HG02885 (cell line): ENCODE results near the gene RSPH4A.
"Not testable (repeated sequence)": the region's sequence is repeated elsewhere in the genome, so short reads cannot be mapped to it uniquely, and the experiment has no call there.

Experiments
- ATAC-seq: cut with Tn5 transposase; IDR thresholded peaks from one replicate; pipeline ENCODE4 v1.9.1; 2021; ENCODE audit warnings: mild to moderate bottlenecking; ENCODE audit not compliant: unreplicated experiment, poor library complexity

The RSPH4A gene

GRCh38 chr6:116624036-116624805 is 7.9 kb downstream of the RSPH4A start:
- no peak for ATAC-seq

GRCh38 chr6:116625872-116626271 is 9.6 kb downstream of the RSPH4A start:
- no peak for ATAC-seq

- ATAC-seq = no peak
Observed at GRCh38 chr6:116629563-116629981, 13.3 kb downstream of the RSPH4A start.

DNA sequence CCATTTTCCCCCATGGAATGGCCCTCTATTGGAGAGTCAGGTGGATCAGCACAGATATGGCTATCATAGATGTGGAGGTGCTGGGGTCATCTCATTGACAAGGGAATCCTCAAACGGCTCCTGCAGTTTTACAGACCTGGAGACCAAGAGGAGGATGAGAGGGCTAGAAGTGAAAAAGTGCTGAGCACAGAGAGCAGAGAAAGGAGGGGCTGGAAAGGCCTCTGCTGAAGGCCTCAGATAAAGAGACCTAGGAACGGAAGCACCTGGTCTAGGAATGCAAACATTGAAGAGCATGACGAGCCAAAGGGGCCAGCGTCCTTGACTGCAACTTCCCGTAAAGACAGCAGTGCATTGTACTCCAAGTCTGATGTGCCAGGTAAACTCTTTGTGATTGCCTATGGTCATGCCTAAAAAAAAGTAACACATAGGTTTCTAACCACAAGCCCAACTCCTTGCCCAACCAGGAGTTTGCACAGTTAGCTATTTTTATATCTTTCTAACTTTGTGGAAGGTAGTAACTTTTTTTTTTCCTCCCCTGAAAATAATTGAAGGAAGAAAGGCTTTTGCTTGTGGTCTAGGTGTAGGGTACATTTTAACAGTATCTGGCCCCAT is 15.2 kb downstream of the RSPH4A start:
- ATAC-seq = no peak

DNA sequence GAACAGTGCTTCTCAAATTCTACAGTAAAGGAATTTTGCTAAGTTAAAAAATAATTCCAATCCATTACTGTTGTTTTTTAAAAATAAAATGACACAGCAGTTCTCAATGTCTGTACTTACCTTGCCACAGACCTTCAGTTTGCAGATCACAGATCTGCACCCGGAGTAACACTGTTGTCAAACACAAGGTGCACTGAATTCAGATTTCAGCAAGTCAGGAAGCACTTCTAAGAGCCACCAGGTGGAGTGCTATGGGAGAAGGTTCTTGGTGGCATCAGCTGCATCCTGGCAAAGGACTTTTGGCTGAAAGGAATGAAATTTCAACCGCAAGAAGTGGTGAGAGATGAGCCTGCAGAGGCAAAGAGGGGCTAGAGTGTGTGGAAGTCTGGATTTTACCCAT is 17.4 kb downstream of the RSPH4A start:
- ATAC-seq = peak; percentile 49

DNA sequence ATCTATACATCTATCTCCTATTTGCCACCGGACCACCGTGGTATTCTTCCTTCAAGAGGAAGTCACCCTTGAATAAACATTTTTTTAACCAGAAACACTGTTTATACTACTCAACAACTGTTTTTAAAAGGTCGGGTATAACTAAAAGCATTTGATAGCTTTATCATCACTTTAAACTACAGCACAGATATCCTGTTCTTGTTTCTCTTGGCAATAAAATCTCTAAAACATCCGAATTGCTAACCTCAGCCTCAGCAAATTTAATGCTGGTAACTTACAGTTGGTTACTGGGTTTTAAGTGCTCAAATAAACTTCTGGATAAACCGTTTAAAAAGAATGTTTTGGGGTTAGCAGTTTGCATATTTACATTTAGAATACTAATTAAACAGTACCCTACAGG is 31.9 kb downstream of the RSPH4A start:
- ATAC-seq = no peak

DNA sequence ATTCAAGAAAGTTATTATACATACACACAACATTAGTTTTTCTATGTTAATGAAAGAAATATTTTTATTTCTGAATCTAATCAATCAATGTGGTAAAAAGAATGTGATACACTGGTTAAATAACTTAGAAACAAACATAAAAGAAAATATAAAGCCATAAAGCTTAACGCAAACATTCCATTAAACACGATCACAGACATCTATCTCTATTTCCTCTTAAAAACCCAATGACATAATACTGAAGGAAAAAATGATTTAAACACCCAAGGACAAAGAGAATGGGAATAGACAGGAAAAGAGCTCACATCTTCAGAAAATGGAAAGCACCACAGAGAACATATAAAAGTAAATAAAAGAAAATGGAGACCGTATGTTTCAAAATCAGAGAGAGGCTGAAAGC is 32.9 kb downstream of the RSPH4A start:
- no peak for ATAC-seq

- ATAC-seq = no peak
Observed at GRCh38 chr6:116651916-116652315, 35.6 kb downstream of the RSPH4A start.

- peak; percentile 39 for ATAC-seq
Observed at GRCh38 chr6:116661594-116661993, 45.3 kb downstream of the RSPH4A start.

GRCh38 chr6:116662202-116662601 is 45.9 kb downstream of the RSPH4A start:
- ATAC-seq = no peak

GRCh38 chr6:116663308-116663707 is 47.0 kb downstream of the RSPH4A start:
- ATAC-seq = no peak

- not testable (repeated sequence) for ATAC-seq
Observed at GRCh38 chr6:116664169-116664568, 47.9 kb downstream of the RSPH4A start.

DNA sequence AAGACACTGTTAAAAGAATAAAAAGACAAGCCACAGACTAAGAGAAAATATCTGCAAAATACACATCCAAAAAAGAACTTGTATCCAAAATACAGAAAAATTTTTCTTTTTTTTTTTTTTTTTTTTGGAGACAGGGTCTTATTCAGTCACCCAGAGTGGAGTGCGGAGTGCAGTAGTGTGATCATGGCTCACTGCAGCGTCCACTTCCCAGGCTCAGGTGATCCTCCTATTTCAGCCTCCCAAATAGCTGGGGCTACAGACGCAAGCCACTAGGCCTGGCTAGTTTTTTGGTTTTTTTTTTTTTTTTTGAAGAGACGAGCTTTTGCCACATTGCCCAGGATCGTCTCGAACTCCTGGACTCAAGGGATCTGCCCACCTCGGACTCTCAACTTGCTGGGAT is 49.2 kb downstream of the RSPH4A start:
- no peak for ATAC-seq

GRCh38 chr6:116666869-116667268 is 50.6 kb downstream of the RSPH4A start:
- peak; percentile 64 for ATAC-seq

- peak; percentile 35 for ATAC-seq
Observed at GRCh38 chr6:116667623-116668022, 51.3 kb downstream of the RSPH4A start.

GRCh38 chr6:116672306-116672705 is 56.0 kb downstream of the RSPH4A start:
- ATAC-seq = no peak

GRCh38 chr6:116676021-116676420 is 59.7 kb downstream of the RSPH4A start:
- no peak for ATAC-seq

DNA sequence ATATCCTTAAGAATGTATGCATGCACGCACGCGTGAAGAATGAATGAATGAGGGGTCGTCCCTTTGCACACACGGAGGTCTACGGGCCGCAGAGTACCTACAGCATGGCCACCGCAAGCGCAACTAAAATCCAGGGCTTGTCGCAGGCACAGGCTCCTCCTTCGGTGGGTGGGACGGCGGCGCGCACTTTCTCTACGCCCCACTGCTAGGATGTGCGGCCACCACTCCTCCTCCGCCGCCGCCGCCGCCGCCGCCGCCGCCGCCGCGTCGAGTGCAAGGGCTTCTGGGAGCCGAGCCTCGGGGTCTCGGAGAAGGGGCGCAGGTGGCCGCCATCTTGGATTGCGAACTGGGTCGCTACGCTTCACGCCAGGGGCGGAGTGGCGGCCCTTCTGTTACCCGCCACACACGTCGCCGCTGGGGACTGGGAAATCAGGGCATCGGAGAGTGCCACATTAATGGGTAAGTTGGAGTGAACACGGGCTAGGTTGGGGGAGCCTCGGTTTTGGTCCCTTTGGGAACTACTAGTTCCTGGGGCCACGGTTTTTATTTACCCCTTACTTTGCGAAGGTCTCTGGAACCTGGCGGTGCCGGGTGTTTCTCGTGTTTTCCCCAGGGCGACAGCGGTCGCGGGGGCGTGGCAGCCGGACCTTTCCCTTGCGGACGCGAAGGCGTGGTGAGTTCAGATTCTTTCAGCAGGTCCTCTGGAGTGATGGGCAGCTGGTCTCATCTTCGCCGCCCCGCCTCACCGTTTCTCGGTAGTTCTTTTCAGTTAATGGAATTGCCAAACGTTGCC is 64.8 kb downstream of the RSPH4A start, which contains the start of gene KPNA5:
KPNA5 (plus strand) TSS at position 332 of the 793 bp plus-strand sequence; CDS start at position 456, 124 bp downstream.
- peak; percentile 93 for ATAC-seq

- ATAC-seq = peak; percentile 19
Observed at GRCh38 chr6:116682334-116682712, 66.0 kb downstream of the RSPH4A start.
